Stimulated activated naive CD4-positive, alpha-beta T cell treated with Interleukin-2 at 50 U/mL for 16 hours (primary cell): ENCODE data around the gene EEF1E1.
"Not testable (repeated sequence)": the region's sequence is repeated elsewhere in the genome, so short reads cannot be mapped to it uniquely, and the experiment has no call there.

Experiments used
- DNase-seq: peaks from one replicate; lab custom pipeline; 2025; lab: John Stamatoyannopoulos, UW

Gene EEF1E1

GRCh38 chr6:8063761-8064637 is 38.3 kb downstream of the EEF1E1 start, which contains the start of gene BLOC1S5:
Gene BLOC1S5 (minus strand): TSS chr6:8064389. CDS start chr6:8064376, 13 bp downstream.
- DNase-seq, result peak; percentile 96

DNA sequence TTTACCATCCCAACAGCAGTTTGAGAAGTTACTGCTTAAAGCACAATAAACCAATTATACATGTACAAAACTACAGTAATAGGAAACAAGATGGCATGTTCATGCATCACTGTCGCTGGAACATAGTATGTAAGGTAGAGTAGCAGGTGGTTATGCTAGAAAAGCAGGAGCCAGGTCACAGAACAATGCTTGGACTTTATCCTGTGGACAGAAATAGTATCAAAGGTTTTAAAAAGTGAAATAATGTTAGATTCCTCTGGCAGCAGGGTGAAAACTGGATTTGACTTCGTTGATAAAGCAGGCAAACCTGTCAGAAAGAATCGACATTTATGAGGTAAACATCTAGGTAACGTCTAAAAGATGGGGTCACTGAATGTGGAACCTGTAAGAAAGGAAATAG is 40.6 kb downstream of the EEF1E1 start:
- DNase-seq, result no peak

DNA sequence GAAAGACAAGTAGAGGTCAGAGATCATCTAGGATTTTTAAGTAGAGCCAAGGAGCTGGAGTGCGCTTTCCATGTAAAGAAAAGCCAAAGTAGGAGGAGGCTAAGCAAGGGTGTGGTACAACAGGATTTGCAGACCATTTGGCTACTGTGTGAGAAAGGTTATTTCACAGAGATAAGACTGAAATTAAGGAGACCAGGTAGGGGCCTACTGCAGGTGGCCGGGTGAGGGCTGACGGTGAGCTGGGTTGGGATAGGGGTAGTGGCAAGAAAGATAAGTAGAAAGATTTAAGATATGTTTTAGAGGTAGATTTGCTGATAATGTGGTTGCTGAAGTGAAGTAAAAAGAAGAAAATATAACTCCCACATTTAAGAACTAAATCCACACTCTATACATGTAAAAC is 42.0 kb downstream of the EEF1E1 start:
- no peak for DNase-seq

DNA sequence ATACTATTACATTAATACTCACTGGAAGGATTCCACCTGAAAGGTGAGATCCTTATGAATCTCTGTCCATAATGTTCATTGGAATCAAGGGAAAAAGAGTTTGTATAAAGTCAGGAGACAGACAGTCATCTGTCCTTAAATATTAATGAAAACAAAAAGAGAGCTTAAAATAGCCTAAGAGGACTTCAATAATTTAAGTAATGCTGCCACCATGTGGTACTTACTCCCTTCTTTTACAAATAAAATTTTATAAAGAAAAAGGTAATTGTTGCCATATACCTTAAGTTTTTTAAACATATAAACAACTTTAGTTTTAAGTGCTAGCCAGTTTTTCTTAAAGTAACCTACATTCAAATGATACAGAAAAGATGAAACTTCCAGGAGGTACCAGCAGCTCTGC is 43.2 kb downstream of the EEF1E1 start:
- no peak for DNase-seq

DNA sequence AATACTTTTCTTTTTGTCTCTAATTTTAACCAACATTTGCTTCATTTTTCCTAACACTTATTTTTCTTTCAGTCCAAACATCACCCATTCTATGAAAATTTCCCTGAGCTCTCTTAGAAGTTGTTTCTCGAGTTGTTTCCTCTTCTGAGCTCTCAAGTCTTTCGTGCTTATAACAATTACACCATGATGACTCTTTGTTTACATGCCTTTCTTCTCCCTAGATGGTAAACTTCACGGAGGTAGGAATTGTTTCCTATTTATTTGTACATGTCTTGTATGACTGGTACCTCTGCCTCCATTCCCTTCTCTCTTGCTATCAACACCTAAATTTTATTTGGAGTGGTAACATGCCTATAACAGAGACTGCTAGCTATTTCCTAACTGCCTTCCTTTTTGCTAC is 44.6 kb downstream of the EEF1E1 start:
- DNase-seq, result no peak

GRCh38 chr6:8057263-8057662 is 45.1 kb downstream of the EEF1E1 start:
- DNase-seq, result no peak

DNA sequence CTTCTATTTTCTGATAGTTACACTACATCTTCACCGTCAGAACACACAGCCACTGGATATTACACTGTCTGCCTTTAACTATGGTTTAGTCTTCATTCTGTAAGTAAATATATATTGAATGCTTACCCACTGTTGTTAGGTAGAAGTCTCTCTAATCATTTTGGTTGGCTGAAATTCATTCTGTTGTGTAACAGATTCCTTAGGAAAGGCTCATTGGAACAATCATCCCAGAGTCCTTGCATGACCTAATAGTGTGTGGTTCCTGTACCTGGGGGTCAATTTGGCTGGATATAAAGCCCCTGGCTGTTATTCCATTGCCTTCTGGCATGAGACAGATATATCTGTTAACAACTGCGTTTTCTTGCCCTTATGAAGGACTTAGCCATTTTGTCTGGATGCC is 48.1 kb downstream of the EEF1E1 start:
- no peak for DNase-seq

GRCh38 chr6:8047541-8048292 is 54.6 kb downstream of the EEF1E1 start:
- DNase-seq, result no peak

- not testable (repeated sequence) for DNase-seq
Measured at GRCh38 chr6:8045769-8046168, 56.6 kb downstream of the EEF1E1 start.

- DNase-seq, result no peak
Measured at GRCh38 chr6:8043221-8043620, 59.1 kb downstream of the EEF1E1 start.

GRCh38 chr6:8041913-8042583 is 60.3 kb downstream of the EEF1E1 start:
- no peak for DNase-seq

DNA sequence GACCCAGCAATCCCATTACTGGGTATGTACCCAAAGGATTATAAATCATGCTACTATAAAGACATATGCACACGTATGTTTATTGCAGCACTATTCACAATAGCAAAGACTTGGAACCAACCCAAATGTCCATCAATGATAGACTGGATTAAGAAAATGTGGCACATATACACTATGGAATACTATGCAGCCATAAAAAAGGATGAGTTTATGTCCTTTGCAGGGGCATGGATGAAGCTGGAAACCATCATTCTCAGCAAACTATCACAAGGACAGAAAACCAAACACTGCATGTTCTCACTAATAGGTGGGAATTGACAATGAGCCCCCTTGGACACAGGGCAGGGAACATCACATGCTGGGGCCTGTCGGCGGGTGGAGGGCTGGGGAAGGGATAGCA is 68.2 kb downstream of the EEF1E1 start:
- DNase-seq, result not testable (repeated sequence)

DNA sequence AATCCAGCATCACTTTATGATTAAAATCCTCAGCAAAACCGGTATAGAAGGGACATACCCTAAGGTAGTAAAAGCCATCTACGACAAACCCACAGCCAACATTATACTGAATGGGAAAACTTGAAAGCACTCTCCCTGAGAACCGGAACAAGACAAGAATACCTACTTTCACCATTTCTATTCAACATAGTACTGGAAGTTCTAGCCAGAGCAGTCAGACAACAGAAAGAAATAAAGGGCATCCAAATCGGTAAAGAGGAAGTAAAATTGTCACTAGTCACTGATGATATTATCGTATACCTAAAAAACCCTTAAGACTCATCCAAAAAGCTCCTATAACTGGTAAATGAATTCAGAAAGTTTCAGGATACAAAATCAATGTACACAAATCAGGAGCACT is 71.4 kb downstream of the EEF1E1 start:
- DNase-seq, result no peak
